NCI-H510A (cell line): ENCODE measurements around the gene GATA5.

ENCODE experiments used
- DNase-seq: peaks from one replicate; lab custom pipeline; 2025; lab: John Stamatoyannopoulos, UW

GATA5 gene

DNA sequence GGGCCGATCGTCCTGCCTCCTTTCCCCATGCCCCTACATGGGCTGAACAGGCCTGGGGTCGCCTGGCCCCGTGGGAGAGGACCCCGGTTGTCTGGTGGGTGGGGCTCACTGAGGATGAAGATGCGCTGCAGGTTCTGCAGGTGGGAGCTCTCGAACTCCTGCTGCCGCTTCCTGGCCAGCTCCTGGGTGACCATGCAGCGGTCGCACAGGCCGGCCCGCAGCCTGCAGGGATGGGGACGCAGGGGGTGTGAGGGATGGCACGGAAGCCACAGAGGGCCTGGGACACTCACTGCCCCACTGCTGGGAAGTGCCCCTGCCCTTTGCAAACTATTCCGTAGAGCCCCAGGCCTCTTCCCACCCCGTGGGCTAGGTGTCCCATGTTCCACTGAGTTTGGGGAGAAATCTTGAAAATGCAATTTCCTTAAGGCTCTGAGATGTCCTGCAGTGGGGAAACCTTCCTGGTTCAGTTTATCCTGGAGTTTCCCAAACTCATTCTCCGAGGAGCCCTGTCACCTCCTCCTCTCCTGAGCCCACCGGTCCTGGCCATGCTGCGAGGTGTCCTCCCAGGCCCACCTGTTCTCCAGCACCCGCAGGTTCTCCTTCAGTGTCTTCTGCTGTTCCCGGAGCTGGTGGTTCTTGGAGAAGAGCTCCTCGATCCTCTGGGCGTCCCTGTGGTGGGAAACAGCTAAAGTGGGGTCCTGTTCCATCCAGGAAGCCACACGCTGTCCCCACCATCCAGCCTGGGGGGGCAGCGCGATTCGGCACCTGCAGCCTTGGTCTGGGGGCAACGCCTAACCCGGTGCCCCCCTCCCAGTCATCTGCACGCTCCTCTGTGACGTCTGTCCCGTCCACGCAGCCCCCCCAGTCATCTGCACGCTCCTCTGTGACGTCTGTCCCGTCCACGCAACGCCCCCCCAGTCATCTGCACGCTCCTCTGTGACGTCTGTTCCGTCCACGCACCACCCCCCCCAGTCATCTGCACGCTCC lies 58.9 kb downstream of the GATA5 start:
- no peak for DNase-seq

DNA sequence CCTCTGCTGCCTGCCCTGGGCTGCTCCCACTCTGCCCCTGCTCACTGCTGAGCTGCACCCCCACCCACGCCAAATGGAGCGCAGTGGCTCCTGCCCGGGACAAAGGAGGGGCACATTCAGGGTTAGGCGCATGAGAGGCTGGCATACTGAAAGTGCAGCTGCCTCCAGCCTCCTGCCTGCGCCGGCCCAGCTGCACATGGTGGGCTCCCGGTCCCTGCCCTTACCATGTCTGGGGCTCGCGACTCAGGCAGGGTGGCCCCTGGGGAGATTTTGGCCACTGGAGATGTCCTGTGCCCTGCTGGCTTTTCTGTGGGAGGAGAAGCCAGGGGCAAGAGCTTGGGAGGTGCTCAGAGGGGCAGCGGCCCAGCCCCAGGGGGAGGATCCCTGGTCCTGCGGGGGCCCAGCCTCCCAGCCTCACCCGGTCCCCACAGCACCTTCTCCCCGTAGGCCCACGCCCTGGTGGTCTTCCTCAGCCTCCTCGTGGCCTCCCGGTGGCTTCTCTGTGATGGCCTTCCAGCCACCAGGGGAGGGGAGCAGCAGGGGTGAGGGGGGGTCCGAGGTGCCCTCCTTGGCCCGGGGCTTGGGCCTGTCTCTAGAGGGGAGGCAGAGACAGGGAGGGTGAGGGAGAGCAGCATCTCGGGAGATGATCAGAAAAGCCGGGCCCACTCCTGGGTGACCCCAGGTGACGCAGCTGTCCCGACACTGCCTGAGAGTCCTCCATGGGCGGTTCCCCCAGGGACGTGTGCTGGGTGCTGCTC lies 60.3 kb downstream of the GATA5 start:
- DNase-seq: no peak

DNA sequence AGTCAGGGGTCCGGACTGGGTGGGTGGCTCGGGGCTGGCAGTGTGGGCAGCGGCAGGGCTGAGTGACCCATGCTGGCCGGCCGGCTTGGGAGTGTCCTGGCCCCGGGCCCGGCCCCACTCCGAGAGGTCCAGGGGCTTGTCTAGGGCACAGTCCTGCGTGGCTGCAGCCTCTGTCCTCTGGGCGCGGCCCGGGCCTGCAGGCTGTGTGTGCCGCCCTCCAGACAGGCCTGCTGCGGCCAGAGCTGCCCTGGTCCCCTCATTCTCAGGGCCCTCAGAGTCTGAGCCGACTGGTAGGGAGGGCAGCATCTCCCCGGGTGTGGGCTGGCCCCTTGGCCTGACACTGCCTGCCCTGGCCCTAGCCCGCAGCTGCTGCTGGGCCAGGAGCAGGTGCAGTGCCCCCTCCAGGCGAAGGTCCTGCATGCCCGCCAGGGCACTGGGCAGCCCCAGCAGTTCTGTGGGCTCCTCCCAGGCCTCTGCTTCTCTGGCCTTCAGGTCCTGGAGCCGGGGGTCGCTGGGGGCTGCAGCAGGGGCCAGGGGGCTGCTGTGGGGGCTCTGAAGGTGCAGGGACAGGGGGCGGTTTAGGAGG lies 61.8 kb downstream of the GATA5 start:
- no peak for DNase-seq
